Measurements from ENCODE around the gene ADGRG6.

DNA sequence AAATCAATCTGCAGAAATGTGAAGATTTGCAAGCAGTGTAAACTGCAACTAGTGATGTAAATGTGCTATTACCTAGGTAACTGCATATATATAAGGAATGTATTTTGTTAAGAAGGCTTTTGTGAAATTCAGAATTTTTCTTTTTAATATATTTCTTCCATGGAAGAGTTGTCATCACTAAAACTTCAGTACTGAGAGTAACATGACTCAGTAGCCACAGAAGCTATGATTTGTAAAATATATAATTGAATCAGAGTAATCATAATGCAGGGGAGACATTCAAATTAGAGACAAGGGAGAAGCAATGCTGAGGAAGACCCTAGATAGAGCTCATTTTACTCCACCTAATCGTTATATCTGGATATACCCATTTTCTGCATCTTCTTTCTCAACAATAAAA, 141.7 kb downstream of the ADGRG6 start:
- no peak for TF ChIP-seq POLR2AphosphoS5 (IDR thresholded peaks at IDR 0.05; ENCODE audit: low read depth, low read length)
- TF ChIP-seq TAF1 (IDR thresholded peaks at IDR 0.05; ENCODE audit: borderline replicate concordance, insufficient read depth, low read length): no peak
- TF ChIP-seq, protein P1, sequence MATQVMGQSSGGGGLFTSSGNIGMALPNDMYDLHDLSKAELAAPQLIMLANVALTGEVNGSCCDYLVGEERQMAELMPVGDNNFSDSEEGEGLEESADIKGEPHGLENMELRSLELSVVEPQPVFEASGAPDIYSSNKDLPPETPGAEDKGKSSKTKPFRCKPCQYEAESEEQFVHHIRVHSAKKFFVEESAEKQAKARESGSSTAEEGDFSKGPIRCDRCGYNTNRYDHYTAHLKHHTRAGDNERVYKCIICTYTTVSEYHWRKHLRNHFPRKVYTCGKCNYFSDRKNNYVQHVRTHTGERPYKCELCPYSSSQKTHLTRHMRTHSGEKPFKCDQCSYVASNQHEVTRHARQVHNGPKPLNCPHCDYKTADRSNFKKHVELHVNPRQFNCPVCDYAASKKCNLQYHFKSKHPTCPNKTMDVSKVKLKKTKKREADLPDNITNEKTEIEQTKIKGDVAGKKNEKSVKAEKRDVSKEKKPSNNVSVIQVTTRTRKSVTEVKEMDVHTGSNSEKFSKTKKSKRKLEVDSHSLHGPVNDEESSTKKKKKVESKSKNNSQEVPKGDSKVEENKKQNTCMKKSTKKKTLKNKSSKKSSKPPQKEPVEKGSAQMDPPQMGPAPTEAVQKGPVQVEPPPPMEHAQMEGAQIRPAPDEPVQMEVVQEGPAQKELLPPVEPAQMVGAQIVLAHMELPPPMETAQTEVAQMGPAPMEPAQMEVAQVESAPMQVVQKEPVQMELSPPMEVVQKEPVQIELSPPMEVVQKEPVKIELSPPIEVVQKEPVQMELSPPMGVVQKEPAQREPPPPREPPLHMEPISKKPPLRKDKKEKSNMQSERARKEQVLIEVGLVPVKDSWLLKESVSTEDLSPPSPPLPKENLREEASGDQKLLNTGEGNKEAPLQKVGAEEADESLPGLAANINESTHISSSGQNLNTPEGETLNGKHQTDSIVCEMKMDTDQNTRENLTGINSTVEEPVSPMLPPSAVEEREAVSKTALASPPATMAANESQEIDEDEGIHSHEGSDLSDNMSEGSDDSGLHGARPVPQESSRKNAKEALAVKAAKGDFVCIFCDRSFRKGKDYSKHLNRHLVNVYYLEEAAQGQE (IDR thresholded peaks at IDR 0.05; ENCODE audit: insufficient read depth in 1 of 2, low read depth in 2 of 2, low read length in 2 of 2): no peak
- TF ChIP-seq SIN3A (IDR thresholded peaks at IDR 0.05; ENCODE audit: borderline replicate concordance, insufficient read depth, low read length): no peak
- TF ChIP-seq FOXP2 (optimal IDR thresholded peaks at IDR 0.05; ENCODE audit: borderline replicate concordance, extremely low read depth, extremely low read length, insufficient read depth): no peak
